ENCODE measurements around the gene SLFN14.
"Not testable (repeated sequence)": the region's sequence is repeated elsewhere in the genome, so short reads cannot be mapped to it uniquely, and the experiment has no call there.

The SLFN14 gene

GRCh38 chr17:35557353-35557752 lies 3.3 kb downstream of the SLFN14 start:
- DNase-seq, result no peak

DNA sequence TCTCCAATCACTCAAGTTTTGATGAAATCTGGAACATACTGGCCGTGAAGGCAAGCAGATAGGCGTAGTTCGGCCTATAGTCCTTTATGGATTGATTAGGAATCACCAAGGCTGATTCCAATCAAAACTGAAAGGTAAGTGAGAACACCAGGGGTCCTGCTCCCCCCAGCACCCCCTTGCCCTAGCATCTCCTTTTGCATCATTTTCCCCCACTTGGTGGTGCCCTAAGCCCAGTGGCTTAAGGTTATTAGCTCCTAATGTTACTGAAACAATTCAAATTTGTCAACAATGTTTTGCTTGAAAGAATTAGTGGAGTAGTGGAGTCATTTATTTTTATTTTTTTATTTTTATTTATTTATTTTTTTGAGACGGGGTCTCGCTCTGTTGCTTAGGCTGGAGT lies 4.9 kb downstream of the SLFN14 start:
- DNase-seq, result no peak

DNA sequence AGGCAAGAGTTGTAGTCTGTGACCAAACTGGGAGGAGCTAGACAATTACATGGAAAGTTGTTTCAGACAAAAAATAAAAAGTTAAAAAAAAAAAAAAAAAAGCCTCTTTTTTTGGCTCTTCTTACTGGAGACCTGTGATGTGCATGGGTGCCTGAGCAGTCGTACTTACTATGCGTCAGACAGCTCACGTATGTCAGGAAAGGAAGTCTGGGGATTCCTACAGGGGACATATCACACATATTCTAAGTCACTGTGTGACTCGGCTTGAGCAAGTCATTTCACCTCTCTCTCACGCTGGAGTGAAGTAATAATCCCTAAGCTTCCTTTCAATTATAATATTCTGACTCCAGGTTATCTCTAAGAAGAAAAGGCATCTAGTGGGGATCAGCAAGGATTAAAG lies 6.0 kb downstream of the SLFN14 start:
- no peak for DNase-seq

DNA sequence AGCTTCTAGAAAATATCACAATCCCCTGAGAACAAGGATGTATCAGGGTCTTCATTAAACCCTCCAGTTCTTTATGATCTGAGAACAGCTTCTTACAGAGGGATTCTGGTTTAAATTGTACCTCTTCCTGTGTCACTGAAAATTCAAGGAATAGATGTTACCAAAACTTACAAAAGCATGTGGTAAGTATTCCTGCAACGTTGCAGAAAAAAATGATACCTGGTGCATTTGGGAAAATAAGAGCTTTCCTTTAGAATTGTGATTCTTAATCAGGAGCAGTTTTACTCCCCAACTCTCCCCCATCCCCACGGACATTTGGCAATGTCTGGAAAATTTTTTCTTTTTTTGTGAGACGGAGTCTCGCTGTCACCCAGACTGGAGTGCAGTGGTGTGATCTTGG lies 7.3 kb downstream of the SLFN14 start:
- no peak for DNase-seq

- no peak for DNase-seq
Measured at GRCh38 chr17:35548978-35549377, 11.6 kb downstream of the SLFN14 start.

DNA sequence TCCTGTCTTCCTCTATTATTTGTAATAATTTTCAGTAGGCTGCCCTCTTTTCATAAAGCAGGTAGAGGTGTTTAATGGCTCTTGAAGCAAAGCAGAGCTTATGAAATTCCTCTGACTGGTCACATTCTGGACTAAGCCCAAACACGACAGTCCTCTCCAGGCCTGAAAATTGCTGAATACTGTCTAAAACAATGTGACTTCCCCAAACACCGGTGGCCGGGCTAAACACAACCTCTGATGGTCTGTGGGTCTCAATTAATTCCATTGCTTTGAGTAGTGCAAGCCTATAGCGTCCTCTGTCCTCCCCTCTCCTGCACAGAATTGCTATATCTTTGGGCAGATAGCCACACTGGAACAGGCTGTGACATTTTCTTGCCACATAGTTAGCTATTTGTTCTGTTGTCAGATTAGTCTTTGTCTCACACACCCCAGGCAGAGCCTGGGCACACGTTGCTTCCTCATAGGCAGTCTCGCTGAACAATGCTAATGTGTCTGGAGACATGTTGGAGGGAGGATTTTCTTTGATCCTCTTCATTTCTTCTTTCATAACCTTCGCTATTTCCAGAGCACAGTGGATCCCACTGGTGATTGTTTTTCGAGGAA lies 12.3 kb downstream of the SLFN14 start:
- no peak for DNase-seq

GRCh38 chr17:35546487-35546886 lies 14.1 kb downstream of the SLFN14 start:
- DNase-seq, result no peak

- DNase-seq, result no peak
Measured at GRCh38 chr17:35545150-35545549, 15.5 kb downstream of the SLFN14 start.

DNA sequence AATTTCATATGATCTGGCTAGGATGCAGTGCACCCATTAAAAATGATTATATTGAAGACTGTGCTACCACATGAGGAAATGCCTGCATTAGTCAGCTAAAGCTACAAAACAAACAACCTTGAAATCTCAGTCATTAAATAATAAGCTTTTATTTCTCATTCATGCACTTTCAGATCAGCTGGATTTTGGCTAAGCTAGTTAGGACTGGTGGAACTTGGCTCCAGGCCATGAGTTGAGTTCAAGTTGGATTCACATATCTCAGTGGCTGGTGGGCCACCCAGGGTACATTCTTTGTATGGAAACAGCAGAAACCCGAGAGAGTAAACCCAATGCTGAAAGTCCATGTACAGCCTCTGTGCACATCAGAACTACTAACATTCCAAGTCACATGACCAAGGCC lies 16.8 kb downstream of the SLFN14 start:
- DNase-seq, result no peak

DNA sequence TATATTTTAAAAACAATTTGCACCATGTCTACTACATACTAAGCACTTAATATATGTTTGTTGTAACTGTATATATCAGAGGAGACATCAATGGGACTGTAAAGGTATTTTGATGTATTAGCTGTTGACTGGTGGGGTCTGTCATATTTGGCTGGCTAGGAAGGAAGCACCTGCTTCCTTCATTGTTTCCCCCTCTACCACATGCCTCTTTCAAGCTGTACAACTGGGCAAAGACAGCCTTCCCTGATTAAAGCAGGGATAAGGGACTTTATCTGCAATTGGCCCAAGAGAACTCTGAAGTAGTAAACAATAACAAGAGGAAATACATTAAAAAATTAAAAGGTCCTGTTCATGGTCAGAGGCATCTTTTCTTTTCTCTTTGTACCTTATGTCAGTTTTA lies 17.6 kb downstream of the SLFN14 start:
- DNase-seq, result no peak

GRCh38 chr17:35541434-35541833 lies 19.2 kb downstream of the SLFN14 start:
- DNase-seq, result no peak

GRCh38 chr17:35540589-35541404 lies 19.8 kb downstream of the SLFN14 start:
- peak; percentile 17 for DNase-seq

DNA sequence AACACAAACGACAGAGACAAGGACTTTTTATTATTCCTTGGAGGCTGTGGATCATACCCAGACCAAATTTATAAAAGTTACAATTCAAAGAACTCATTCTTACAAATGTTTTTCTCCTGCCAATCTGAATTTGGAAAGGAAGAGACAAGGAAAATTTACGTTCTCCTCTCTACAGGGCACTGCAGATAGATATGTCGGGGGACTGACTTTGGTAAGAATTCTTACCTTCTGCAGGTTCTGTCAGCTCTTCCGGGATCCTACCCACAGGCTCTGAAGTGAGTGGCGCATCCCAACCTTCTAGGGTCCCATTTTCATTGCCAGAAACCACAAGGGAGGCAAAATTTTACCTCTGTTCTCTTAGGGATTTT lies 21.0 kb downstream of the SLFN14 start:
- DNase-seq, result no peak

GRCh38 chr17:35537601-35538141 lies 22.9 kb downstream of the SLFN14 start, which contains the start of gene SLFN12L:
Gene SLFN12L, minus strand, starts transcription at chr17:35537678. Its CDS starts 15,314 bp downstream, at chr17:35522364.
- DNase-seq, result no peak

DNA sequence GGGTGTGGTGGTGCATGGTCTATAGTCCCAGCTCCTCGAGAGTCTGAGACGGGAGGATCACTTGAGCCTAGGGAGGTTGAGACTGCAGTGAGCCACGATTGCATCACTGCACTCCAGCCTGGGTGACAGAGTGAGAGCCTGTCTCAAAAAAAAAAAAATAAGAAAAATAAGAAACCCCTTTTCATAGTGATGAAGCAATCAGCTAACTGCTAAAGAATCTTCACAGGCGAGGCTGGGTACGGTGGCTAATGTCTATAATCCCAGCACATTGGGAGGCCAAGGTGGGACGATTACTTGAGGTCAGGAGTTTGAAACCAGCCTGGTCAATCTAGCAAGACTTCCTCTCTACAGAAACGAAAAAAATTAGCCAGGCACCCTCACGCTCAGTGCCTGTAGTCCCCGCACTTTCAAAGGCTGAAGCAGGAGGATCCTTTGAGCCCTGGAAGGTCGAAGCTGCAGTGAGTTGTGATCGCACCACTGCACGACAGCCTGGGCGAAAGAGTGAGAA lies 23.9 kb downstream of the SLFN14 start:
- DNase-seq, result peak; percentile 34

DNA sequence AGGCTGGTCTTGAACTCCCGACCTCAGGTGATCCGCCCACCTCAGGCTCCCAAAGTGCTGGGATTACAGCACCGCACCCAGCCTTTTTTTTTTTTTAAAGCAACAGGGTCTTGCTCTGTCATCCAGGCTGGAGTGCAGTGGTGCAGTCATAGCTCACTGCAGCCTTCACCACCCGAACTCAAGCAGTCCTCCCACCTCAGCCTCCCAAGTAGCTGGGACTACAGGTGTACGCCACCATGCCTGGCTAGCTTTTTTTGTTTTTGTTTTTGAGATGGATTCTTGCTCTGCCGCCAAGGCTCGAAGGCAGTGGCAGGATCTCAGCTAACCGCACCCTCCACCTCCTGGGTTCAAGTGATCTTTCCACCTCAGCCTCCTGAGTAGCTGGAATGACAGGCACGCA lies 25.2 kb downstream of the SLFN14 start:
- not testable (repeated sequence) for DNase-seq

GRCh38 chr17:35534576-35535093 lies 26.0 kb downstream of the SLFN14 start:
- no peak for DNase-seq

- DNase-seq, result no peak
Measured at GRCh38 chr17:35531160-35531559, 29.5 kb downstream of the SLFN14 start.

DNA sequence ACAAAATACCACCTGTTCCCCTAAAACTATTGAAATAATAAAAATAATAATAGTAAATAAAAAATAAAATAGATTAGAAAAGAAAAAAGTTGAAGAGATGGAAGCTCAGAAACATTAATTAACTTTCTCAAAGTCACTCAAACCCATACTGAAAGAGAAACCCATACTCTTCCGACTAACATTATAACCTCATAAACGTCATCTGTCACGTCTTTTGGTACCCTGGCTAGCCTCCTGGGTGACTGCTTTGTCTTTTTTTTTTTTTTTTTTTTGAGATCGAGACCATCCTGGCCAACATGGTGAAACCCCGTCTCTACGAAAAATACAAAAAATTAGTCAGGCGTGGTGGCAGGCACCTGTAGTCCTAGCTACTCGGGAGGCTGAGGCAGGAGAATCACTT lies 30.8 kb downstream of the SLFN14 start:
- DNase-seq, result no peak

DNA sequence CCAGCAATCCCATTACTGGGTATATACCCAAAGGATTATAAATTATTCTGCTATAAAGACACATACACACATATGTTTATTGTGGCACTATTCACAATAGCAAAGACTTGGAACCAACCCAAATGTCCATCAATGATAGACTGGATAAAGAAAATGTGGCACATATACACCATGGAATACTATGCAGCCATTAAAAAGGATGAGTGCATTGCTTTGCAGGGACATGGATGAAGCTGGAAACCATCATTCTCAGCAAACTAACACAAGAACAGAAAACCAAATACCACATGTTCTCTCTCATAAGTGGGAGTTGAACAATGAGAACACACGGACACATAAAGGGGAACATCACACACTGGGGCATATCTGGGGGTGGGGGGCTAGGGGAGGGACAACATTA lies 31.3 kb downstream of the SLFN14 start:
- DNase-seq, result not testable (repeated sequence)

- DNase-seq, result no peak
Measured at GRCh38 chr17:35523296-35523695, 37.3 kb downstream of the SLFN14 start.

DNA sequence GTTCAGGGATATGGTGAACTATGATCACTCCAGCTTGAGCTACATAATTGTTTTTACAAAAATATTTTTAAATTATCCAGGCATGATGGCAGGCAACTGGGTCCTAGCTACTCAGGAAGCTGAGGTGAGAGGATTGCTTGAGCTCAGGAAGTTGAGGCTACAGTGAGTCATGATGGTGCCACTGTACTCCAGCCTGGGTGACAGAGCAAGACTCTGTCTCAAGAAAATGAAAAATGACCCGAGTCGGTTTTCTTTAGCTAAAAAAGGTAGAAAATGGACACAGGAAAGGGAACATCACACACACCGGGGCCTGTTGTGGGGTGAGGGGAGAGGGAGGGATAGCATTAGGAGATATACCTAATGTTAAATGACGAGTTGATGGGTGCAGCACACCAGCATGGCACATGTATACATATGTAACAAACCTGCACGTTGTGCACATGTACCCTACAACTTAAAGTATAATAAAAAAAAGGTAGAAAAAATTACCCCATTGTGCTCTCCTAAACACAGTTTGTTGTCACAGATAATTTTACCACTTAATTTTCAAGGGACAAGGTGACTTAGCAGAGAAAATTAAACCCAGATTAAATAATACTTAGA lies 38.9 kb downstream of the SLFN14 start:
- DNase-seq, result peak; percentile 47

DNA sequence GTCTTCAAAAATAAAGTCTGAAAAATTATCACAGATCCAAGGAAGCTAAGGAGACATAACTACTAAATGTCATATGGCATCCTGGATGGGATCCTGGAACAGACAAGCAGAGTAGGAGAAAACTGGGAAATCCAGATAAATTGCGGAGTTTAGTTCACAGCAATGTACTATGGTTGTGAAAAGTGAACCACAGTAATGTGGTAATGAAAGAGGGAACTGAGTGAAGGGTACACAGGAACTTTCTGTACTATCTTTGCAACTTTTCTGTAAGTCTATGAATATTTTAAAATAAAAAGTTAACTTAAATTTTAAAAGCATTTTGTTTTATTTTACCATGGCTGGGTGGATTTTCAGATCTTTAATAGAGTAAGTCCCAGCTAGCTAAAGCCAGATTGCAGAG lies 39.5 kb downstream of the SLFN14 start:
- DNase-seq, result no peak
